Skeletal muscle tissue (tissue), 4 donors: ENCODE results near the gene BST2. TPM values are rescaled to one million over a fixed set of nuclear protein-coding genes. Genes with fewer than 3 reads are reported as not detected.

Source experiments
- H3K27ac ChIP-seq: one replicate; pipeline ENCODE4 v1.7.0; 2013; ENCODE audit warnings: mild to moderate bottlenecking, low read depth, low read length, inconsistent platforms
- H3K27me3 ChIP-seq, 3 donors: one replicate each; pipeline ENCODE4 v1.7.0; 2013; ENCODE audit warnings: low read length in 3 of 3; ENCODE audit not compliant: control insufficient read depth in 3 of 3, insufficient read depth in 3 of 3
- H3K36me3 ChIP-seq, 3 donors: one replicate each; pipeline ENCODE4 v1.7.0; 2013; ENCODE audit warnings: low read length in 3 of 3; ENCODE audit not compliant: control insufficient read depth in 3 of 3, insufficient read depth in 3 of 3
- H3K4me1 ChIP-seq, 3 donors: one replicate each; pipeline ENCODE4 v1.7.0; 2013; ENCODE audit warnings: low read length in 3 of 3, mild to moderate bottlenecking in 3 of 3; ENCODE audit not compliant: control insufficient read depth in 3 of 3, insufficient read depth in 3 of 3
- H3K4me3 ChIP-seq, 3 donors: one replicate each; pipeline ENCODE4 v1.7.0; 2013; ENCODE audit warnings: low read length in 3 of 3
- H3K9ac ChIP-seq, 3 donors: one replicate each; pipeline ENCODE4 v1.7.0; 2013; ENCODE audit warnings: low read length in 3 of 3, mild to moderate bottlenecking in 3 of 3, moderate library complexity in 2 of 3, low read depth in 1 of 3
- H3K9me3 ChIP-seq, 3 donors: one replicate each; pipeline ENCODE4 v1.7.0; 2013; ENCODE audit warnings: low read length in 3 of 3; ENCODE audit not compliant: control insufficient read depth in 3 of 3
- total RNA-seq: library from RNA; depleted of rRNA; stranded (reverse); fragments of >200 nt; gene quantifications from one replicate; pipeline ENCODE4 v1.2.3, GENCODE V29; 2014
- donor health status: Osteomylitis.

BST2 gene
- total RNA-seq, 1 donor from 2014 or later, result 11.5 TPM

DNA sequence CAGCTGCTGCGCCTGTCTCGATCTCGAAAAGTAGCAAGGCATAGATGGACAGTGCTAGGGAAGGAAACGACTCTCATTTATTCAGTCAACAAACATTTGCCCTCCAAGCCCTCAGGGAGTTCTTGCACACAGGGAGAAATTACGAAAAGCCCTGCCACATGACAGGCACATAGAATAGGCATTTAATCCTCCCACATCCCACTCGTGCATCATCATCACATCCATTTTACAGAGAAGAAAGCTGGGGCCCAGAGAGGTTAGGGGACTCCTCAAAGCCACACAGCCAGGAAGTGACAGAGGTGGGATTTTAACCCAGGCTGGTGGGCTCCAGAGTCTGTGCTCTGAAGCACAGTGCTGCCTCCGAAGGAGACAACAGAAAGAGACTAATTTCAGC is 31.4 kb upstream of the BST2 start:
- Histone ChIP-seq H3K27ac (no peak overlapping the region), H3K36me3 (no peaks in the 10 kb centered on the region), H3K4me3 (no peak overlapping the region), H3K27me3 (peaks cover 0 to 6% (median 3%) of the 10 kb centered on the region in 3 donors), H3K4me1 (no peaks in the 10 kb centered on the region), H3K9ac (no peak overlapping the region), H3K9me3 (peaks cover 0 to 3% (median 0%) of the 10 kb centered on the region in 3 donors)

DNA sequence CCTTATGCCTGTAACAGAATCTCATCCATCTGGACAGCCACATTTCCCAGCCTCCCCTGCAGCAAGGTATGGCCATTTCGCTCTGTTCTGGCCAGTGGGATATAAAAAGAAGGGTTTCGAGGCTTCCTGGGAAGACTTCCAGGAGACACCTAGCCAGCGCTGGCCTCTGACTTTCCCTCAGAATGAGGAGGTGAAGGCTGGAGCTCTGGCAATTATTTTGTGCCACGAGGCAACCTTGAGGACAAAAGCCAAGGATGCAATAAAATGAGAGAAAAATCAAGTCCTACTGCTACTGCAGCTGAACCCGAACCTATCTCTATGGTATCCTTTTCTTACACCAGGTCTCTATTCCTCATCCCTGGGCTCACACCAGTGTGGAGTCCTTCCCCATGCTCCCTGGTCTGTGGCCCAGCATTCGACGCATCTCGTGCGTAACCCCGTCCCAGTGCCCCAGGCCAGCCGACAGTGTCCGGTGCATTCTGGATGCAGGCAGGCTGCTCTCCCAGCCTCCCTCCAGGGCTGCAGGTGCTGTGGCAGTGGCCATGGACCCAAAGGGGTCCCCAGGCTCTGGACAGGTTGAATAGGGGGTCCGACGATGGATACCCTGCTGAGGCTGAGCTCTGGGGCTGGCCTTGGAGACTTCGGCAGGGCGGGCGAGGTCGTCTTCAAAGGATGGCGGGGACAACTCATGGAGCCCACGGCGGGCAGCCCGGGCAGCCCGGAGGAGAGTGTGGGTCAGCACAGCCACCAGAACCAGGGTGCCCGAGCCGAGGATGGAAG is 30.9 kb upstream of the BST2 start:
- Histone ChIP-seq H3K36me3 (no peaks in the 10 kb centered on the region), H3K9ac (no peak overlapping the region), H3K4me1 (no peaks in the 10 kb centered on the region), H3K27me3 (peaks cover 0 to 7% (median 3%) of the 10 kb centered on the region in 3 donors), H3K4me3 (no peak overlapping the region), H3K27ac (no peak overlapping the region), H3K9me3 (peaks cover 0 to 2% (median 0%) of the 10 kb centered on the region in 3 donors)

DNA sequence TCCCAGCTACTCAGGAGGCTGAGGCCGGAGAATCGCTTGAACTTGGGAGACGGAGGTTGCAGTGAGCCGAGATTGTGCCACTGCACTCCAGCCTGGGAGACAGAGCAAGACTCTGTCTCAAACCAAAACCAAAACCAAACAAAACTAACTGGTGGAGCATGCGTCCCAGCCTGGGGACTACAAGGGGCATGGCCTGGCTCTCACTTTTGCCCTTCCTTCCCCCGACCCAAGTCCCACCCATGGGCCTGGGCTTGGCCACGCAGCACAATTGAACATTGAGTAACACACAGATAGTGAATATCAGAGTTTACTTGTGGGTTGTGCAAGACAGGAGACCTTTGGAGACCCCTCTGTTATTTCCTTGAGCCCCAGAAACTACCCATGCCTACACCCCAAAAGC is 29.8 kb upstream of the BST2 start:
- Histone ChIP-seq H3K27me3 (peaks cover 0 to 8% (median 3%) of the 10 kb centered on the region in 3 donors), H3K27ac (no peak overlapping the region), H3K4me1 (no peaks in the 10 kb centered on the region), H3K9ac (no peak overlapping the region), H3K36me3 (no peaks in the 10 kb centered on the region), H3K9me3 (no peaks in the 10 kb centered on the region), H3K4me3 (no peak overlapping the region)

DNA sequence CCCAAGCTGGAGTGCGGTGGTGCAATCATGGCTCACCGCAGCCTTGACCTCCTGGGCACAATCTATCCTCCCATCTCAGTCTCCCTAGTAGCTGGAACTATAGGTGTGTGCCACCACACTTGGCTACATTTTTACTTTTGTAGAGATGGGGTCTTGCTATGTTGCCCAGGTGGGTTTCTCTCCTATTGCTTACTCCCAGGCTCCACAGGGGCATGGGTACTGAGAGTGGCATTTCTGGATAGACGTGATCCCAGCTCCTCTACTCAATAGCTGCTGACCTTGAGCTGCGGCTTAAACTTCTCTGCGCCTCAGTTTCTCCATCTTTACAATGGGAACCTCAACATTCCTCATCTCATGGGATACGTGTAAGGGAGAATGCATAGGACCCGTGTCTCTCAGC is 26.0 kb upstream of the BST2 start:
- Histone ChIP-seq H3K36me3 (no peaks in the 10 kb centered on the region), H3K9me3 (no peaks in the 10 kb centered on the region), H3K4me1 (peaks cover 5 to 6% (median 6%) of the 10 kb centered on the region in 3 donors), H3K27me3 (peaks cover 0 to 6% (median 0%) of the 10 kb centered on the region in 3 donors), H3K27ac (no peak overlapping the region), H3K4me3 (no peak overlapping the region), H3K9ac (no peak overlapping the region)

DNA sequence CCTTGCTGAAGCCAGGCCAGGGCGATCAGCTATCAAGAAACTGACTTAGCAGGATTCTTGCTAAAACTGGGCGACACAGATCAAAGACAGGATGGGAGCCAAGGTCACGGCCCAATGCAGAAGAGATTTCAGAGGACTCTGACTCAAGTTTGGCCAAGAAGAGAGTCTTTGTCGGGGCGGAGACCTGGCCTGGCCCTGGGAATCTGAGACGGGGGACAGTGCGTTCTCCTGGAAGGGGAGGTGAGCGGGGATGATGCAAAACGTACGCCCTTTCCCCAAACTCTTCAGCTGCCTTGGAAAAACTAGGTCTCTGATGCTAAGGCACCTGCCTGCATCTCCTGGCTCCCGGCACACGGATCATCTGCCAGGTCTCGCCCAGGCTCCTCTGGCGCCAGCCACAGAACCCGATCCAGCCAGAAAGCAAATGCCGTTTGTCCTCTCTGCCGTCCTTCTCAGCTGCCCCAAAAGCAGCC is 24.2 kb upstream of the BST2 start:
- H3K4me1 ChIP-seq, result peaks cover 5 to 6% (median 6%) of the 10 kb centered on the region in 3 donors
- no peaks in the 10 kb centered on the region for H3K36me3 ChIP-seq
- H3K9me3 ChIP-seq, result no peaks in the 10 kb centered on the region
- H3K27ac ChIP-seq, result no peak overlapping the region
- H3K9ac ChIP-seq, result peak overlapping the region in 1 of 3 donors; percentile 51
- peaks cover 0 to 6% (median 0%) of the 10 kb centered on the region in 3 donors for H3K27me3 ChIP-seq
- H3K4me3 ChIP-seq, result no peak overlapping the region

DNA sequence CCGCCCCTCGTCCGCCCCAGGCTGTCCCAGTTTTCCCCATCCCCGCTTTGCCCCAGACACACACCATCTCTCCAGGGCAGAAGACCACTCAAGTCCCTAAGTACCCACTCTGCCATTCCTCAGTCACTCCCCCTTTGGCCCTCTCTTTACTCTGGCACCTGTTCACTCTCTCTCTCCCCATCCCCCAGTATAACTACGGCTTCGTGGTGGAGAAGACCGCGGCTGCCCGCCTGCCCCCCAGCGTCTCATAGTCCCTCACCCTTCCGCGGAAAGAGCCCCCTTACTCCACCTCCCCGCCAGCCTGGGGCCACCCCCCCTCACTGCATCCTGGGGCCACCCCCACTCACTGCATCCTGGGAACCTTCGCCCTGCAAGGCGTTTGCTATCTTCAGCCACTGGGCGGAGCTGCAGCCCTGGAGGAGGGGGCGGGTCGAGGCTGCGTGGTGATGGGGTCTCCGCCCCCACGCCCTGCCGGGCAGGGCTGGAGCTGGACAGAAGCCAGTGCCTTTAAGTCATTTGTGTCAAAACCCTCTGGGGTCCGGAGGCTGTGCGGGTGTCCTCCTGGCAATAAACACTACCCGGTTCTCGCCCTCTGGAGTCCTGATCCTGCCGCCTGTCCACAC is 19.4 kb upstream of the BST2 start:
- no peaks in the 10 kb centered on the region for H3K27me3 ChIP-seq
- no peak overlapping the region for H3K9ac ChIP-seq
- H3K4me1 ChIP-seq, result peaks cover 9% of the 10 kb centered on the region in 3 donors
- no peak overlapping the region for H3K4me3 ChIP-seq
- H3K9me3 ChIP-seq, result no peaks in the 10 kb centered on the region
- H3K36me3 ChIP-seq, result peaks cover 6 to 12% (median 7%) of the 10 kb centered on the region in 3 donors
- no peak overlapping the region for H3K27ac ChIP-seq

DNA sequence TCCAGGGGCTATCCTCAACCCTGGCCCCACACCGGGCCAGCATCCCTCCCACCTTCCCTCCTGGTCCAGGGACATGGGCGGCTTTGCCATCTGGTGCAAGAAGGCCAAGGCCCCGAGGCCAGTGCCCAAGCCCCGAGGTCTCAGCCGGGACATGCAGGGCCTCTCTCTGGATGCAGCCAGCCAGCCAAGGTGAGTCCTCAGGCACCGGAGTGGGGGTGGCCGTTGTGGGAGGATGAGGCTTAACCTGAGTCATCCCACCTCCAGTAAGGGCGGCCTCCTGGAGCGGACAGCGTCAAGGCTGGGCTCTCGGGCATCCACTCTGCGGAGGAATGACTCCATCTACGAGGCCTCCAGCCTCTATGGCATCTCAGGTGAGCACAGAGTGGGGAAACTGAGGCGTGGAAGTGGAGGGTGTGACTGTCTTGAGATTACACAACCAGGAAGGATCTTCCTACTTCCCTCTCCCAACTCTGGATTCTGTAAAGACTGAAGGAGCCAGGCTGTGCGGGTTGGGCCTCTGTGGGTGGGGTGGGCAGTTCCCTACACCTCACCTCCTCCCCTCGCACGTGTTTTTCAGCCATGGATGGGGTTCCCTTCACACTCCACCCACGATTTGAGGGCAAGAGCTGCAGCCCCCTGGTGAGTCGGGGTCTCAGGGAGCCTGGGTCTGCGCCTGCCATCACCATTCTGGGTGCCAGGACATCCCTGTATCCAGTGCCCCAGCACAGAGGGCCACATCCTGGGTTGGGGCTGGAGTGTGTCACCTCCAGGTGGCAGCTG is 18.2 kb upstream of the BST2 start:
- Histone ChIP-seq H3K9ac (no peak overlapping the region), H3K4me3 (no peak overlapping the region), H3K4me1 (peaks cover 11 to 14% (median 12%) of the 10 kb centered on the region in 3 donors), H3K36me3 (peaks cover 6 to 12% (median 7%) of the 10 kb centered on the region in 3 donors), H3K27me3 (no peaks in the 10 kb centered on the region), H3K27ac (no peak overlapping the region), H3K9me3 (no peaks in the 10 kb centered on the region)

DNA sequence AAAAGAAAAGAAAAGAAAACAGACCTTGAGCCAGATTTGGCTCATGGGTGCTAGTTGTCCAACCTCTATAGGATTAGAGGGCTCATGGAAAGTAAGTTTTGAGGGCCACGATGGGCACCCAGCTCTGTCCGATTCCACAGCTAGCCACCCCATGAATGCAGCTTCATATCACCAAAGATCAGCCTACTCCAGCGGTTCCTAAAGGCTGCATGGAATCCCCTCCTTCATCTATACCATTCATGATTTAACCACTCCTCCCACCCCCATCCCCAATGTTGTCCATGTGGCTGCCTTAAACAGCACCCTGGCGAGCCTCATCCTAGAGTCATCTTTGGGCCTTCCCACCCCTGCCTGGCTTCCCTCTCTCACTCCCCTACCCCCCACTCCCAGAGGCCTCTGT is 16.5 kb upstream of the BST2 start:
- H3K36me3 ChIP-seq, result peaks cover 6 to 12% (median 7%) of the 10 kb centered on the region in 3 donors
- H3K27me3 ChIP-seq, result no peaks in the 10 kb centered on the region
- H3K4me1 ChIP-seq, result peaks cover 11 to 14% (median 12%) of the 10 kb centered on the region in 3 donors
- H3K4me3 ChIP-seq, result no peak overlapping the region
- no peak overlapping the region for H3K27ac ChIP-seq
- H3K9ac ChIP-seq, result no peak overlapping the region
- H3K9me3 ChIP-seq, result no peaks in the 10 kb centered on the region

DNA sequence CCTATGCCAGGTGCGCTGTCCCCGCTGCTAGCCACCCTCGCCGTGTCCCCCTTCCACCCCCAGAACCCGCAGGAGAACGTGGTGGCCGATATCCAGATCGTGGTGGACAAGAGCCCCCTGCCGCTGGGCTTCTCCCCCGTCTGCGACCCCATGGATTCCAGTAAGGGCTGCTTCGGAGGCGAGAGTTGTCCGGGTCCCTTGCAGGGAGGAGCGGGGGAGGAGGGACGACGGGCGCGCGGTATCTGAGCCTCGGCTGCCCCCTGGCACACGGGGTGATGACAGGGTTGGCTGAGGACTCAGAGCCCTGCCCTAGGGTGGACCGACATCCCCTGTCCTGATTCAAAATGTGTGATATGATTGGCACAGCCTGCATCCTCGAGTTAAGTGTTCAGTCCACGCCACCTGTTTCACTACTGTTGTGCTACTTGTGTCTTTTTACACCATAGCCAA is 15.1 kb upstream of the BST2 start:
- Histone ChIP-seq H3K9me3 (no peaks in the 10 kb centered on the region), H3K4me3 (peak overlapping the region; percentile 72 to 84 (median 79)), H3K9ac (peak overlapping the region; percentile 30 to 62 (median 57)), H3K36me3 (peaks cover 6 to 12% (median 7%) of the 10 kb centered on the region in 3 donors), H3K27ac (no peak overlapping the region), H3K4me1 (peaks cover 11 to 14% (median 12%) of the 10 kb centered on the region in 3 donors), H3K27me3 (peaks cover 0 to 5% (median 4%) of the 10 kb centered on the region in 3 donors)
